Hepatocyte (in vitro differentiated cells): Measurements from ENCODE around the gene ARVCF.

Experiments
- EZH2 ChIP-seq: fragments of 200-600 bp; sonication (generic); IDR thresholded peaks from 2 replicates; pipeline ENCODE4 v1.6.1; 2016; ENCODE audit warnings: antibody characterized with exemption, mild to moderate bottlenecking, borderline replicate concordance
- EZH2phosphoT487 ChIP-seq: fragments of 200-600 bp; sonication (generic); IDR thresholded peaks from one replicate; pipeline ENCODE4 v1.6.1; 2018; ENCODE audit warnings: antibody characterized with exemption, mild to moderate bottlenecking, low read depth, moderate library complexity; ENCODE audit not compliant: unreplicated experiment, severe bottlenecking
- TF ChIP-seq, protein P1 (sequence below): fragments of 200-600 bp; sonication (generic); IDR thresholded peaks from 2 replicates; pipeline ENCODE4 v1.5.1; 2016; ENCODE audit warnings: antibody characterized with exemption, mild to moderate bottlenecking; ENCODE audit not compliant: poor library complexity

DNA sequence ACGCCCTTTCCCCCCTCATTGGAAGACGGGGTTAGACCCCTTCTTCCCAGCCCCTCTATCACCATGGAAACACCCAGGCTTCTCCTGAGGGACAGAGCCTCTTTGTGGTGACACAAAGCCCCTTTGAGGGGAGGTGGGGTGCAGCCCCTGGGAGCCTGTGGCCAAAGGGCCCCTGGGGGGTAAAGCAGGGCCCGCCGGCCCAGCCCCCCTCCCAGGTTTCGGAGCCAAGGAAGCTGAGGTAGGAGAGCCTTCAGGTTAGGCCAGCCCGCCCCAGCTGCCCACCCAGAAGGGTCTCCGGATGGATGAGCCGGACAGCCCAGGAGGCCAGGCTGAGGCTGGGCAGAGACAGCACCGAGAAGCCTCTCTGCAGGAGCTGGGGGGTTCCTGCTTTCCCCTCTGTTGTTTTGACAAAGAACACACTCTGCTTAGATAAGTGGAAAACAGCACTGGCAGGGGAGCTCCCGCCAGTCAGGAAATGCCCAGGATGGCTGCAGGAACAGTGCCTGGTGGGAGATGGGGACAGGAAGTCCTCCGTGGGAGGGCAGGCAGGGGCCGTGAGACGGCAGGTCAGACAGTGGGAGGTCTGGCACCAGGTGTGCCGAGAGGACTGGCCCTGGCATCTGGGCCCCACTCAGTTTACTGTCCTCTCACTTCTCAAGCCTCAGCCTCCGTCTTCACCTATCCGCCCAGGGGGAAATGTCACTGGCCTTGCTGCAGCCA is 18.2 kb downstream of the ARVCF start:
- TF ChIP-seq, protein P1, sequence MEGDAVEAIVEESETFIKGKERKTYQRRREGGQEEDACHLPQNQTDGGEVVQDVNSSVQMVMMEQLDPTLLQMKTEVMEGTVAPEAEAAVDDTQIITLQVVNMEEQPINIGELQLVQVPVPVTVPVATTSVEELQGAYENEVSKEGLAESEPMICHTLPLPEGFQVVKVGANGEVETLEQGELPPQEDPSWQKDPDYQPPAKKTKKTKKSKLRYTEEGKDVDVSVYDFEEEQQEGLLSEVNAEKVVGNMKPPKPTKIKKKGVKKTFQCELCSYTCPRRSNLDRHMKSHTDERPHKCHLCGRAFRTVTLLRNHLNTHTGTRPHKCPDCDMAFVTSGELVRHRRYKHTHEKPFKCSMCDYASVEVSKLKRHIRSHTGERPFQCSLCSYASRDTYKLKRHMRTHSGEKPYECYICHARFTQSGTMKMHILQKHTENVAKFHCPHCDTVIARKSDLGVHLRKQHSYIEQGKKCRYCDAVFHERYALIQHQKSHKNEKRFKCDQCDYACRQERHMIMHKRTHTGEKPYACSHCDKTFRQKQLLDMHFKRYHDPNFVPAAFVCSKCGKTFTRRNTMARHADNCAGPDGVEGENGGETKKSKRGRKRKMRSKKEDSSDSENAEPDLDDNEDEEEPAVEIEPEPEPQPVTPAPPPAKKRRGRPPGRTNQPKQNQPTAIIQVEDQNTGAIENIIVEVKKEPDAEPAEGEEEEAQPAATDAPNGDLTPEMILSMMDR: no peak
- TF ChIP-seq EZH2 (no peak), EZH2phosphoT487 (no peak)
